ENCODE measurements around the gene TPCN1. TPM values are rescaled to one million over a fixed set of nuclear protein-coding genes. Genes with fewer than 3 reads are reported as not detected.
A peak's percentile ranks its signal among the peaks of the same experiment; 100 is the strongest.

The TPCN1 gene
- total RNA-seq, 4 donors from 2014 or later, result 15.5 to 48.8 (median 34.5) TPM

DNA sequence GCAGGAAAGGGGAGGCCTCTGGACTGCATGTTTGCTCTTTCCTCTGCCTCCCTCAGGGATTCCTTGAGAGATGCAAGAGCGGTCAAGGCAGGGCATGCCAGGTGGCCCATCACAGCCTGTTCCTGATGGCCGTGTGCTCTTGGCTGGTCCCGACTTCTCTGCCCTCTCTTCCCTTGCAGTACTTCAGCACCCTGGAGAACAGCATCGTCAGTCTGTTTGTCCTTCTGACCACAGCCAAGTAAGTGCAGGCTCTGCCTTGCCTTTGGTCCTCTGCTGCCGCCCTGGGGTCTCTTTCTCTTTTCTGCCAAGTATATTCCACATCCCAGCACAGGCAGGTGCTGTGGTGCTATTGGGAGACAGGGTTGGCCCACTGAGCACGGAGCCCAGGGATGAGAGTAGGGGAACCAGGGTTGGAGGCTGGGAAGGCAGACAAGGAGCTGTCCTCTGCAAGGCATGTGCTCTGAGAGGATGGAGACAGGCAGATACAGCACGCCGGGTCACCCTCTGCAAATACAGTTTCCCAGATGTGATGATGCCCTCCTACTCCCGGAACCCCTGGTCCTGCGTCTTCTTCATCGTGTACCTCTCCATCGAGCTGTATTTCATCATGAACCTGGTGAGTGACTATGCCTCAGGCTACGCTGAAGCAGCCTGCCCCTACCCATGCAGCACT is 51.9 kb downstream of the TPCN1 start:
- peaks cover 6 to 84% (median 12%) of the 10 kb centered on the region in 3 donors for H3K36me3 ChIP-seq
- peak overlapping the region; percentile 80 to 86 (median 86) for H3K27ac ChIP-seq
- no peaks in the 10 kb centered on the region for H3K27me3 ChIP-seq
- peaks cover 24 to 38% (median 26%) of the 10 kb centered on the region in 3 donors for H3K4me1 ChIP-seq
- TF ChIP-seq CTCF (IDR thresholded peaks at IDR 0.05) (no peak), POLR2A (IDR thresholded peaks at IDR 0.05) (no peak)
- H3K9me3 ChIP-seq, result no peaks in the 10 kb centered on the region
- no peak for DNase-seq
- WGBS, 2 donors, result 88 to 90% methylated on average over 12 of the region's 13 CpGs
- H3K4me3 ChIP-seq, result no peak overlapping the region
- intact Hi-C loops (cut with DNase I), result no loop called here

DNA sequence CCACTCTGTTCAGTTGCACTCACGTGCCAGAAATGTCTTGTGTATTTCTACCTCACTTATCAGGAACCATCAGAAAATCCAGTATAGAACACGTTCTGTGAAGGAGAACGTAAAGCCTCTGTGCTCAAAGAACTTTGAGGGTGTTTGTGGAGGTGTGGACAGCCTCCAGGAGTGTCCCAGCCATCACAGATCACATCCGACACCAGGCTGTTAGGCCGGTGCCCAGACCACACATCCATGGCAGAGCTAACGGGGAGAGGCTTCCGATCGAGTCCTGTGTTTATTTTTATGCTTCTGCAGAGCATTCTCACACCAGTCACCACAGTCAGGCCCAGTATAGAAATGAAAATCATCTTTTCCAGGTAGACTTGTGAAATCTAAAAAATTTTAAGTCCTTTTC is 53.6 kb downstream of the TPCN1 start:
- Histone ChIP-seq H3K4me3 (no peak overlapping the region), H3K36me3 (peaks cover 7 to 83% (median 9%) of the 10 kb centered on the region in 3 donors), H3K9me3 (no peaks in the 10 kb centered on the region), H3K27me3 (no peaks in the 10 kb centered on the region), H3K4me1 (peaks cover 24 to 37% (median 26%) of the 10 kb centered on the region in 3 donors), H3K27ac (no peak overlapping the region)
- TF ChIP-seq CTCF (IDR thresholded peaks at IDR 0.05) (no peak), POLR2A (IDR thresholded peaks at IDR 0.05) (no peak)
- DNase-seq, result no peak
- WGBS, 2 donors, result 85 to 92% methylated on average over 8 of the region's 8 CpGs
- intact Hi-C loops (cut with DNase I), result no loop called here

DNA sequence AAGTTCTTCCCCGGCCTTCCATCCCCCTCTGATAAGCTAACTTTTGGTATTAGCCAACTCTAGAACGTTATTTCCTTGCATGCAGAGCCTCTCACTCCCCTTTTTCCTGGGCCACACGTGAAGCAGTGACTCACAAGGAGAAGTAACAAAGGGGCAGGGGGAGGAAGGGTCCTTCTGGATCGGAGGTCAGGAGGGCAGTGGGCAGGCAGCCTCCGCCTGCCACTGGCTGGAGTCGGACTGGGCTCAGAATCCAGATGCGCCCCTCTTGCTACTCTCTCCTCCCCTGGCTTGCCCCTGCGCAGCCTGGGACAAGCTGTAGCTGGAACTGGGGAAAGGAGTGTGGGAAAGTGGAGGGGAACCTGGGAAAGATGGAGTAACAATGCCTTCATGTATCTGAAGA is 55.0 kb downstream of the TPCN1 start:
- H3K4me1 ChIP-seq, result peaks cover 15 to 24% (median 19%) of the 10 kb centered on the region in 3 donors
- DNase-seq, result no peak
- peaks cover 9 to 86% (median 12%) of the 10 kb centered on the region in 3 donors for H3K36me3 ChIP-seq
- H3K4me3 ChIP-seq, result no peak overlapping the region
- no peaks in the 10 kb centered on the region for H3K27me3 ChIP-seq
- TF ChIP-seq POLR2A (IDR thresholded peaks at IDR 0.05) (no peak), CTCF (IDR thresholded peaks at IDR 0.05) (no peak)
- 71 to 77% methylated on average over 3 to 7 of the region's 8 CpGs for WGBS, 2 donors
- intact Hi-C loops (cut with DNase I), result no loop called here
- H3K27ac ChIP-seq, result no peak overlapping the region
- H3K9me3 ChIP-seq, result no peaks in the 10 kb centered on the region

DNA sequence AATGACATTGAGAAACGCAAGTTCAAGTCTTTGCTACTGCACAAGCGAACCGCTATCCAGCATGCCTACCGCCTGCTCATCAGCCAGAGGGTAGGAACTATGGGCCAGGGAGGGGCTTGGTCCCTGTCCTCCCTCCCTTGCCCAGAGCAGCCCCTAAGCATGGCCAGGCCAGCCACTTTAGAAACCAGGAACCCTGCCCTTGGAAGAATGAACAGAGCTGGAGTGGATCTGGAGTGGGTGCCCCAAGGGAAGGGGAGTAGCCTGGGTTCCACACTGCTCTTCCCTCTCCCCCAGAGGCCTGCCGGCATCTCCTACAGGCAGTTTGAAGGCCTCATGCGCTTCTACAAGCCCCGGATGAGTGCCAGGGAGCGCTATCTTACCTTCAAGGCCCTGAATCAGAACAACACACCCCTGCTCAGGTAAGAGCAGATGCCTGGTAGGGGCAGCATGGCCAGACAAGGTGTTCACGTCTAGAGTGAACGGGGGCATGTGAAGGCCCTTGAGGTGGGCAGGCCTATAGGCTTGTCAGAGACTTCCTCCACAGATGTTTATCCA is 55.8 kb downstream of the TPCN1 start:
- DNase-seq, result no peak
- H3K4me3 ChIP-seq, result no peak overlapping the region
- H3K27ac ChIP-seq, result no peak overlapping the region
- H3K4me1 ChIP-seq, result peaks cover 8 to 16% (median 12%) of the 10 kb centered on the region in 3 donors
- H3K36me3 ChIP-seq, result peaks cover 9 to 92% (median 12%) of the 10 kb centered on the region in 3 donors
- H3K27me3 ChIP-seq, result no peaks in the 10 kb centered on the region
- H3K9me3 ChIP-seq, result no peaks in the 10 kb centered on the region
- 96% methylated on average over 5 of the region's 10 CpGs; no CpG with 5 or more reads in 1 of the 2 donors for WGBS, 2 donors
- intact Hi-C loops (cut with DNase I), result no loop called here
- no peak for TF ChIP-seq POLR2A (IDR thresholded peaks at IDR 0.05)
- no peak for TF ChIP-seq CTCF (IDR thresholded peaks at IDR 0.05)

DNA sequence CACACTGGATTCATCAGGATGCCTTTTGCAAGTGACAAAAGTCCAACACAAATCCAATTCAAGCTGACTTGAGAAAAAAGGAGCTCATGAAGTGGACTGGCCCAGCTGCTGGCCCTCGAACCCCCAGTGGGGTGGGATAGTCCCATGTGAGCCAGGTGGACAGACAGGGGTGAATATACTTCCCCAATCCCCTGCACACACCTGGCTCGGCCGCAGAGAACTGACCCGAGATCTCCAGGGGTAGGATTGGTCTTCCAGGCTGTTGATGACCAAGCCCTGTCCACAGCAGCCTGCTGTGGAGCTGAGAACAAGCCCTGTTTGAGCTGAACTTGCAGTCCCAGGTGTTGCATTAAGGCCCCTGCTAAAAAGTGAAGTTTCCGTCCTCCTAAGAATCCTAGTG is 56.2 kb downstream of the TPCN1 start:
- DNase-seq, result no peak
- intact Hi-C loops (cut with DNase I), result no loop called here
- 89 to 100% methylated on average over 4 to 5 of the region's 5 CpGs for WGBS, 2 donors
- no peak overlapping the region for H3K4me3 ChIP-seq
- H3K9me3 ChIP-seq, result no peaks in the 10 kb centered on the region
- no peak overlapping the region for H3K27ac ChIP-seq
- no peak for TF ChIP-seq POLR2A (IDR thresholded peaks at IDR 0.05)
- no peak for TF ChIP-seq CTCF (IDR thresholded peaks at IDR 0.05)
- no peaks in the 10 kb centered on the region for H3K27me3 ChIP-seq
- H3K4me1 ChIP-seq, result peaks cover 4 to 12% (median 9%) of the 10 kb centered on the region in 3 donors
- peaks cover 9 to 95% (median 12%) of the 10 kb centered on the region in 3 donors for H3K36me3 ChIP-seq
